ENCODE measurements around the gene FIGN.

FIGN gene

DNA sequence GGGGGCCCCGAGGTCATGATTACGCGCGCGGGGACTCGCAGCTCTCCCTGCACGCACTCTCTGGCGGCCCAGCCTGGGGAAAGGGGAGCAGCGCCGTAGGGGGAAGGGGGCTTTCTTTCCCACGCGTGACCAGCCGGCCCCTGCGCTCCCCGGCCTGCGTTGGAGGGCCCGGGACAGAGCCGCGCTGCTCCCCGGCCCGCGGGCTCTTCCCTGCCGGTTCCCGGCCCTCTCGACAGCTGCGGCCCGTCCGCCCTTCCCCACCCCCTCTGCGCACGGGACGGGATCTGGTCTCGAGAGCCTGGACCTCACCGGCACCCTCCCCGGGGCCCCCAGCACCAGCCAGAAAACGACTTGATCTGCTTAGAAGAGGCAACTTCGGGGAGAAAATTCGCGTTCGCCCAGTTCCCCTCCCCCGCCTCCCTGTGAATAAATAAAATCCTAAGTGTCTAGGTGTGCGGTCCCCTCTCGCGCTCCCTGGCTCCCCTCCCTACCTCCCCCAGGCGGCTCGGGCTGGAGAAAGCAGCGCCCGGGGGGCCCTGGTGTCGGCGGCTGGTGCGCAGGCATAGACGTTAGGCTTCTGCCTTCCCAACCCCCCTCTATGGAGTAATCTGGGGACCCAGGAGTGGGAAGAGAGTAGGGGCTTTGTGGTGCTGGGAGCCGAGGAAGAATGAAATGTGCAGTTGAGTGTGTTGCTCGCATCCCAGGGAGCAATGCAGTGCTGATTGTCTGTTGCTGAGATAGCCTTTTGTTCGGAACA lies 803 bp upstream of the FIGN start:
- no peak for DNase-seq

DNA sequence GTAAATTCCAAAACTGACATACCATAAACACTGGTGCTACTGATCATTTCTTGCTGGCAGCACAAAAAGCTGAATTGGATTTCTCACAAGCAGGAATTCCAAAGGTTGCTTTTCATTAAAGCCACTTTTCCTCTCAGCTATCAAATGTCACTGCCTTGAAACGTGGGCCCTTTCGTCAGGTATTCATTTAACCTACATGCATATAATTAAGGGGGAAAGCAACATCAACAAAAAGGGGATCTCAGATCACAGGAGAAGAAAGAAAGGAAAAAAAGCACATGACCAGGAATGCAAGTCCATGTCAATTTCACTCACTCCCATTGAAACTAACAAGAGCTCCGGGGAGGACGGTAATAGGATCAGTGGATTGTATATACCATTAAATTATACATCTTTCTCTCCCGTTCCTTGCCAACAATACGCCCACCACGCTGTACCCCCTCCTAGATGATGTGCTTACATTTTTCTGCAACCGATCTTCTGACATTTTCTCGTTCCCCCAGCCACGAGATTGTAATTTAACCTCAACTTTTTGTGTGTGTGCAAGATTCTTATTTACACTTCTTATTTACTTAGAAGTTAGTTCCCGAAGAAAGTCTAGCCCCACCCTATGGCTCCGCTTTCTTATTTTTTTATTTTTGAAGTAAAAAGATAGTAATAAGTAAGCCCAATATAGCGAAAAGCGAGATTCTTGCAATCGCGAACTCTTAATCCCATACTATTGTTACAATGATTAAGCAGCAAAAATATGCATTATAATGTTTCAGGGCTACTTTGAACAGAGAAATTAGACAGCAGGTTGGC lies 725 bp downstream of the FIGN start:
- DNase-seq, result no peak

DNA sequence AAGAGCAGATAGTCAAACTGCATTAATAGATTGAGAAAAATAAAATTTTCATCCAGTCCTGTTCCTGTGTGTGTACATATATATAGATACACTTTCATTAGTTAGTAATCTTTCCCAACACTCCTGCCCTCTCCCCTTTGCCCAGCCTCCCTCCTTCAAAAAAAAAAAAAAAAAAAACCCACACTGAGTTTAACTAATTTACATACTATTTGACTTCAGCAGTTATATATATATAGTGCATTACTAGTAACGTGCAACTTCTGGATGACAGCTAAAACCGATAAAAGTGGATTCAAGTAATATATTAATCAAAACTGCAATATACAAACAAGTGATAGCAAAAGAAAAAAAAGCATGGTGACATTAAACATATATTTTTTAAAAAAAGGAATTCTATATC lies 1.4 kb downstream of the FIGN start:
- no peak for DNase-seq

DNA sequence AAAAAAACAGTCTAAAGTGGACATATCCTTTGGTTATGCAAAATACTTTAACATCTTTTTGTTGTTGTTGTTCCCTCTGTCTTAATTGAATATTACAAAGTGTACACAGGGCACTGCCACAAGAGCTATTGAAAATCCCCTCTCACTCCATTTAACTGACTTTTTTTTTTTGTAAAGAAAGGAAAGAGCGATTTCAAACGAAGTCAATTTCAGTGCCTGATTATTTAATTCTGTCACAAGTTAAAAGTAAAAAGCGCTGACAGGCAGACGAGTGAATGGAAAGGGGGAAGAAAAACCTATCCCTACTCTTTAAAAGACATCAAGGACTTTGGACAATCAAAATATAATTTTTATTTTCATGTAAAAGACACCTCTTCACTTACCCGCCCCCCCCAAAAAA lies 1.9 kb downstream of the FIGN start:
- no peak for DNase-seq

DNA sequence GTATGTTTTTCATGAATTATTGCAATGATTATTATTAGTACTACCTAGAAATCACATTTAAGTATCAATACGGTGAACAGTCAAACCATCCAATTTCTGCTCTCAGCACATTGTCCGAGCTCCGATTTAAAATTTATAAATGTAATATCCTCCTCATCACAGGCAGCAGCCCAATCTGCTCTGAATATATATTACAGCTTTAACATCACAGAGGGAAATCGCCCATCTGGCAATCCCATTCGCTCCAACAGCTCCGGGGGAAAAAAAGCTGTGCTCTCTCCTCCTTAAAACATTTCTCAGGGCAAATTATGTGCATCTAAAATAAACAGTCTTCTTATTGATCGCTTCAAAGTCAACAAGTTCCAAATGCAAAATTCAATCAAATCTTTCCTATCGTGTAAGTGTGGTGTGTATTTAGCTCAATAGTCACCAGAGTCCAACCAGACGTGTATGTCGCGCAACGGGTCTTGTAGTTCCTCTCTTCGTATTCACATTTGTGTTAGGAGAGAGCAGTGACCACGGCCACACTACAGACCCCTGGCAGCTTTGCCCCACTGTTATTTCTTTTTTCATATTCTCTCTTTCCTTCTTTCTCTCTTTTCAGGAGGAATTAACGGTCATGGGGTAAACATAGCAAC lies 2.4 kb downstream of the FIGN start:
- no peak for DNase-seq

DNA sequence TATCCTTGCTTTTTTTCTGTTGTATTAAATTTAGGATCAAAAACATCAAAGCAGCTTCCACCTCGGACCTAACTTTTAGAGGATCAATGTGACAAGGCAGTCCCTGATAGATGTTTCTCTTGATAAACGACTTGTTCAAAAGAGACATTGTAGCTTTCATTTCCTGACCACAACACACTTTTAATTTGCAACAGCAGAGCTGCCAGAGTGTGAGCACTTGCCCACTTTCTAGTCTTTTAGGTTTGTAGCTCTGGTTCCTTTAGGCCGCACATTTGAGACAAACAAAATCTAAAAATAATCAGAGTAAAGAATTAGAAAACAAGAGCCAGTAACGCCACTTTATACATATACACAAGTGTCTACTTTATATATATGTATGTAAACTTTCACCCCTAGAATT lies 3.1 kb downstream of the FIGN start:
- DNase-seq, result no peak

DNA sequence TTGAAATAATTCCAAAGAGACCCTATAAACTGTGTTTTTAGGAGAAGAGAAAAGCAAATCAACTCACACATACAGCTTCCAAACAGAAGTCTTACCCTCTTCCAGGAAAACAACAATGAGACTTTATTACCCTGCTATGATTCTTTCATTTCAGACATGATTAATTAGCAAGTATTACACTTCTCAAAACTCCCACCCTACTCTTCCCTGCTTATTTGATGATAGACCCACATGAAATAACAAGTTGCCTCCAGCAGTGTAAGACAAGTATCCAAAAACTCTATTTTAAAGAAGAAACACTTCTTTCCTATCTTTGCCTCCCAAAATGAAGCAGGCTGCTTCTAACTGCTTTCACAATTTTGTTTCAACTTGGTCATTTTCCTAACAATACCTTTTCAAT lies 4.1 kb downstream of the FIGN start:
- DNase-seq, result no peak

DNA sequence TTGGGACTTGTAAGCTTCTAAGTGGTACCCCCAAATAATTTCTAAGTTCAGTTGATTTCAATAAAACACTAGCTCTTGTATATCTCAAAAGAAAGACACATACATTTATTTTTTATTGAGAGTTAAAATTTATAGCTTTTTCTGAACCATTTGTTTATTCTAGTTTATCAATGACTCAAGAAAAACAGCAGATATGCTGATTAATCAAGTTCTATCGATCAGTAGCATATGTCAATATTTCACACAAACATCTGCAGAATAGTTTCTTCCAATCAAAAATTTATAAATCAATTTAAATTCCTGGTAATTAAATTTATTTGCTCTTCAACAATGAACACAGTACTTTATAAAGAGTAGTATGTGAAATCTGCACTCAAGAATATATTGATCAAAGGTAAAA lies 5.3 kb downstream of the FIGN start:
- no peak for DNase-seq

DNA sequence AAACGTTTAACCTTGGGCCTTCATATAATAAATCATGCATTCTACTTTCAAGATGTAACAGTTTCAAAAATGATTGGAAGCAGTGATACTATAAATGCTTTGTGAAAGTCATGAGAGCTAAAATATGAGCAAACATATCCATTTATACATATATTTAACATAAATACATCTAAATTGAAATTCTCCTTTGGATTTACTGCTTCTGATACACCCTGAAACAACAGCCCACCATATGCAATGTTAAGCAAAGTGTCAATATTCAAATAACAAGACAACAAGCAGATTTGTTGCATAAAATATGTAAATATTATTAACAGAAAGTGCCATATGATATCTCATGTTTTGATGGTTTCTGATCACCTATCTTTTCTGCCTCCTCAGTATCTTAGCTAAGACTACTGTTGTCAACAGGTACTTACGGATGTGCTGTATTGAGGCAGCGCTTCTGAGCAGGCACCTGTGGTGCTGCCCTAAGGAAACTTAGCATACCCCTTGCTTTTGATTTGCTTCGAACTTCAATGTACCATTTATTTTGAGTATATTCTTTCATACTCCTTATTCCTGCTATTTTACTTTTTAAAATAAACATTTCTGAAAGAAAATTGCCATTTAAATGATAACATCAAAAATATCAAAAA lies 6.1 kb downstream of the FIGN start:
- no peak for DNase-seq

DNA sequence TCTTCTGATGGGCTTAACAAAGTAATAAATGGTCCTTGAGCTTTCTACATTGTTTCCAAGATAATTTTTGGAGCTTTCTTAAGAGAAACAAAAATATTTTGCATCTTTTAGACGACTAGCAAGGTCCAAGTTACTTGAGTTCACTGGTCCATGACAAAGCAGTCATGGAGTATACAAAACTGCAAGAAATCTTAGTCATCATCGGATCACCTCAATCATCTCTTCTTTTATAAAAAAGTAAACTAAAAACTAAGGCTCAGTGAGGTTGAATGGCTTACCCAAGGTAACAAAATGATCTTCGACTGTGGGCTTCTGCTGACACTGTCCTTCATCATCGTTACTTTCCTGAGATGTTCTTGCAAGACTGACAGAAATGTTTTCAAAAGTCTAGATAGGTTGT lies 11.9 kb downstream of the FIGN start:
- DNase-seq, result no peak

DNA sequence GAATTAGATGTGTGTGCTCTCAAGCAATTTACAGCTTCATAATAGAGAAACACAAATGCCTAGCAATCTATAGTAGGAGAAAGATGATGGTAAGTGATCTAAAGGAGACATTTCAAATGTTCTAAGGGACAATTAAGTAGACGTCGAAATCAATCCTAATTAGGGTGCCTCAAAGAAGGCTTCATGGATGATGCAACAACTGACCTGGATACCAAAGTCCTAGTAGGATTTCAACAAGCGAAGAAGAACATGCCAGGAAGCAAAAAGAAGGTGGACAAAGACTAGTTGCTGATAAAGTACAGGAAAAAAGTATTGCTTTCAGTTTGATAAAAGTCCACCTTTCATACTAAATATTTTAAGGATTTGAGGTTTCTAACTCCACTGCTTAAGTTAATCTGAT lies 12.5 kb downstream of the FIGN start:
- no peak for DNase-seq

DNA sequence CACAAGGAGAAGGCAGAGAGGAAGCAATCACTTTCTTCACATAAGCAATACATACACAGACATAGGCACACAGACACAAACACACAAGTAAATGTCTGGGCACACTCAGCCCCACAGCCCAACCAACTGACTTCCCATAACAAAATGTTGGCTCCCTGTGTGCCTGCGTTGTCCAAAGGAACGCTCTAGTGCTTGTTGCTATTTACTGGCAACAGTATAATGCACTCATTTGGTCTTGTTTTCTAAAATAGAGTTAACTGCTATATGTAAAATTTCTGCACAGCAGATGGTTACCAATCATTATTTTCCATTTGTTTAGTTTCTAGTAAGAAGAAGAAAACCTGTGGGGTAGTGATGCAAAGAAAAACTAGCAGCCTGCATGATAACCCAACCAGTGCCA lies 16.5 kb downstream of the FIGN start:
- no peak for DNase-seq

DNA sequence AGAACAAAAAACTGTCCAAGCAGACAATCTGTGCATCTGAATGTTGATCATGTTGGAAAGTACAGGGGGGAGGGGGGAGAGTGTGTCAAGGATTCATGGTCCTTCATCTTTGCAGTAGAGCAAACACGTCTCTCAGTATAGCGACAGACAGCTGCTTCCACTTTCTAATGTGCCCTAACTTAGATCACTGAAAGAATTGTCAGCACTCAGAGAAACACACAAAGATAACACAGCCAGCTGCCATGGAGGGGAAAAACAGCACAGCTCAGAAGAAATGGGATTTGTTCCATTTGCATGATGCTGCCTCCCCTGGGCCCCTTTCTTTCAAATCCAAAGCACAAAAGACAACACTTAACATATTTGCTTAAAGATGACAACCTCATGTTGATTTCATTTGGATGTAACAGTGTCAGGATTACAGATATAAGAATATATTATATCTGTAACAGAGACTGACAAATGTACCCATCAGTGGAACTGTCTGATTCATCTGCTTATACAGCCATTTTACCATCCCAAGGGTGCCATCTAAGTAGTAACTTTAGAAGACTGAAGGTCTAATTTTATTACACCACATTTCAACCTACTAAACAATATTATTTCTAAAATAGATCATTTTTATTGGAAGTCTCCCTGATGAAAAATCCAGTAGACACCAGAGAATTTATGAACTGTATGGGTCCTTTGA lies 17.7 kb downstream of the FIGN start:
- DNase-seq, result no peak

DNA sequence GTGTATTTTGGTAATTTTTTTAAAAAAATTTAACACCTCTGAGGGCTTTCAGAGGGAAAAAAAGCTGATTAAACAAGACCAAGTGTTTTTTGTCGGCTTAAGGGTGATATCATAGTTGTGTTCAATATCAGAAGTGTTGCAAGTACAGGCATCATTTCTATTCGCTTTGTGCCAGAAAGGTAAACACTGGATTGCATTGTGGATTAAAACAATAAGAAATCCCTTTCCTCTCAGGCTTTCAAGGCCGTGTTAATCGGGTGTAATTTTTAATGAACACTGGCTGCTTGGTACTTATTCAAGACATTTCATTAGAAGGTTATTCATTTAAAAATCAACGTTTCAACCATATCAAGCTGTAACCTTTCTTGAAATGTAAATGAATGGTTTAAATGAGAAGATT lies 18.3 kb downstream of the FIGN start:
- DNase-seq, result no peak

DNA sequence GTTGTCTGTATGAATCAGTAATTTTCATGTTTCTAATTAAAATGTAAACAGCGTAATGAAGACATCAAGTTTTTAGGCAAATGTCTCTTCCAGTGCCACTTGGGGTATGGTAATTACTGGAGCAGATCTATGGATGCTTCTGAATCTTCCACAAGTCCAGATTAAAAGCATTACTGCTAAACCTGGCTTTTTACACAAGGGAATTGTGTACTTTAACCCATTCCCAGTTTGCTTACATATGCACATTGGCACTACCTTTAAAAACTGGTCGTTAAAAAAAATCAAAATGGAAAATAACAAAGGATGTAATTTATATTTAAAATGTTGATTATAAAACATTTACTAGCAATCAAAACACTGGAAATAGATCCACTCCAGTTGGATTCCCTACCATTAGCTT lies 19.7 kb downstream of the FIGN start:
- DNase-seq, result no peak

DNA sequence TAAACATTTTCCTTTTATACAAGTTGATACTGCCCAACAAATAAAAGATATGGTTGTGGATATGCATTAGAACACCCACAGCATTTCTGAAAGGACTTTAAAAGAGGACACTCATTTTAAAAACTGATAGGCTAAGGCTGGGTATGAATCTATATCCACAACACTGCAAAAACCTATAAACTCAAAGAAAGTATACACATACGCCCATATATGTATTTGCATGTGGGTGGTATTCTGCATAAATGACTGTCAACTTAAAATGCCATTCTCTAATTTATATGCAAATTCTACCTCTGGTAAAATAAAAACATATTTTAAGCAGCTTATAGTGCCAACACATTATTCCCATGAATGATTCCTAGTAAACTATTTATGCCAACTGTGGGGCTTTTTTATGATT lies 20.1 kb downstream of the FIGN start:
- DNase-seq, result no peak

DNA sequence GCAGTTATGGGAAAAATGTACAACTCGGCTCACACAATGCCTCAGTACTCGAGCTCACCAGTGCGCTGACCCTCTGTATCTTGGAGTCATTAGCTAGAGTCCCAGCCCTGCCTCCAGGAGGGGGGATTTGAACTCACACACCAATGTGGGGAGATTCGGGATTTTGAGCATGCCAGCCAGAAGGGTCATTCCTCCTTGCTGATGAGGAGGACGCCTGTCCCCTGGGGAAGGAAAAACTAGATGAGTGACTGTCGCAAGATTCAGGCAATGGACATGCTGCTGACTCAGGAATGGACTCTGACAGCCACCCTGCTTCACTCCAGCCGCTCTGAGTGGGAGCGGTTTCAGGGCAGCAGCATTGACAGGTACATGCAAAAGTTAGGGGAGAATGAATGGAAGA lies 20.6 kb downstream of the FIGN start:
- DNase-seq, result no peak

DNA sequence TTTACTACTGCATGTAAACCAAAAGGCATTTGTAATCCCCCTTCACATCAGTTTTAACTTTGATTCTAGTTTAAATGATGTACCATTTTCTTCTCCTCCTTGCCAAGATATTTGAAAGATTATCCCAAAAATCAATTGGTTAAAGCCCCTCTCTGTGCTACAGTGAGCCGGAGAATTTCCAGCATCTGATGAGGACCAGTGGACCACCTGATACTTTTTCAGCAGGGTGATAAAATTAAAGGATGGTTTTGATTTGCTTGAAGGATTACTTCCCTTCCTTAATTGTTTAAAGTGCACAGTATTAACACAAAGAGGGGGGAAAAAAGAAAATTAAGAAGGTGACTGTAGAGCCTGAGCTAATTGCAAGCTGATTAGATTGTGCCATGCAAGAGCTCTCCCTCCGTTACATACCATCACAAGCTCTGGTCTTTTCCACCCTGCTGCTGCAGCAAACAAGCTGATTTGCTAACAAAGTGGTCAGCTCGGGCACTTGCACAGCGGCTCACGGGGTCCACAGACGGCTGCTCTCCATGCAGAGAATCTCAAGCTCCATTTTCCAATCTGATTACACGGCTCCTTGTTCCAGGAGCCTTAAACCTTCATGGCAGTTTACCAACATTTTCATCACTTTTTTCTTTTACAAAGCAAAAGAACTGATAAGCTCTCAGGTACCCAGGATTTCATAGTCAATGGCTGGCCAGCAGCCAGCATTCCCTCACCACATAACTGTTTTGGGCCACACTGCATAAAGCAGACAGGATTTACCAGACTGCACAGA lies 22.1 kb downstream of the FIGN start:
- no peak for DNase-seq

DNA sequence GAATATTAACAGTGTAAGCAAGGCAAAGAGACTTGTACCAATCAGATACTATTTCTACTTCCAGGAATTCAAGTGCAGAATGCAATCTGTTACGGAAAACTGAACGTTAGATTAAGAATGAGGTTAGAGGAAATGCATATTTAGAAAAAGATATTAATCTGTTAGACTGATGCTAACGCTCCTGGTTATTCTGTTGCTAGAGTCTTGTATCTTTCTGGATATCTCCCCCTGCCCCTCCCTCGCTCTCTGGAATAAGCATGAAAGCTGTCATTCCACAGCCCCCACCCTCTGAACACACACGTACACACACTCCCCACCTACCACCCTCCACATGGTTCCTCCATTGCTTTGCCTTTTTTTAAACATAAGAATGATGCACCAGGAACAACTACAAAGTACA lies 24.1 kb downstream of the FIGN start:
- no peak for DNase-seq

DNA sequence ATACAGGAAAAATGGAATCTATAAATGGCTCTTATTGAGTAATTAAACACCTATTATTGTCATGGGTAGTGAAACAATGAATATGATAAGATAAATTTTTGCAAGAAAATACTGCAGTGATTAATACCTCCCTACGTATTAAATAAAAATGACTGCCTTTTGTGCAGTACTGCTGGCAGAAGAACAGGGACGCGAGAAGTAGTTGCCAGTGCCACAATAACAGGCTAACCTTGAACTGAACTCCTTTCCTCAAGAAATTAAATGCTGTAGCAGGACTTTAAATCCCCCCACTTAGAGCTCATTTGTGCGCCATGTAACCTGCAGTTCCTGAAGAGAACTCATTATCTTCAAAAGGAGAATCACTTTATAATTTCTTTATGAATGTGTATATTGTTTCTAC lies 24.6 kb downstream of the FIGN start:
- no peak for DNase-seq

DNA sequence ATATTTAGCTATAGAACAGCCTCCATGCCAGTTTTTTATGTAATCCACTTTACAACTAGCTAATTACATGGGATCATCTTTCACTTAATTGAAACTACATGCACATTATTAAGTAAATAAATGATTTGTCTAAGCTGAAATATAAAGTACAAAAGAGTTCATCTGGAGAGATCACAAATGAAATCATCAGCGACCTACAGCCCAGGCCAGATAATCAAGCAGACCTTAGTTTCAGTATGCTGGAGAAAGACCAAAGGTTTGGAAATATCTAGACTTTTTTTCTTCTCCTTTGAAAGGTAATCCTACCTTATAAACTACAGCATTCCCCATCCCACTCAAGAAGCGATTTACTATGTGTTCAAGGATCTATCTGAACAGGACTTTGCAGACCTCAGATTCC lies 26.5 kb downstream of the FIGN start:
- DNase-seq, result no peak

DNA sequence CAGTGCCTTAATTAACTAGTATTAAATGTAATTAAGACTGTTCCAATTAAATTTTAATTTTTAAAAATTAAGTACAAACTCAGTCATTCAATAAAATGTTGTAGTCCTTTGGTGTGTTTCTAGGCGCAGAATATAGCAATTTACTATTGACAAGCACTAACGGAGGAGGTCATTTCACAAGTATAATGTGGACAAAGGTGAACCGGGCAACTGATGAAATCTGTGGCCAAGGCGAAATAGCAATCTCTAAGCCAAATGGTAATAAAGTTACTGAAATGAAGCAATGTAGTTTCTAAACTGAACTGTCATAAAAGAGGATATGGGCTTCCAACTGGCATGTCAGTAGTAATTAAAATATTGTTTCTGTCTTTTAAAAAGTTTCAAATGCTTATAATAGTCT lies 27.5 kb downstream of the FIGN start:
- no peak for DNase-seq
